Activated CD4-positive, alpha-beta T cell treated with anti-CD3 and anti-CD28 coated beads, Interleukin-2, amount 50 U/mL, for 16 hours (primary cell): ENCODE results near the gene NOS1AP.

Source experiments
- DNase-seq: peaks from one replicate; pipeline ENCODE4 v3.0.0-alpha.2; 2020

NOS1AP gene

GRCh38 chr1:162091681-162092524, 22.4 kb downstream of the NOS1AP start:
- DNase-seq: no peak

GRCh38 chr1:162093095-162093494, 23.6 kb downstream of the NOS1AP start:
- no peak for DNase-seq

GRCh38 chr1:162094271-162094670, 24.8 kb downstream of the NOS1AP start:
- no peak for DNase-seq

- no peak for DNase-seq
These were observed 25.2 kb downstream of the NOS1AP start for GRCh38 chr1:162094723-162095122.

GRCh38 chr1:162107911-162108310, 38.4 kb downstream of the NOS1AP start:
- DNase-seq: no peak

- no peak for DNase-seq
These were observed 38.9 kb downstream of the NOS1AP start for GRCh38 chr1:162108426-162108825.

- no peak for DNase-seq
These were observed 41.4 kb downstream of the NOS1AP start for GRCh38 chr1:162110910-162111309.

- DNase-seq: no peak
These were observed 42.1 kb downstream of the NOS1AP start for GRCh38 chr1:162111572-162111971.

- no peak for DNase-seq
These were observed 43.9 kb downstream of the NOS1AP start for GRCh38 chr1:162113419-162113818.

GRCh38 chr1:162117039-162117774, 47.7 kb downstream of the NOS1AP start:
- DNase-seq: no peak

GRCh38 chr1:162118063-162118462, 48.6 kb downstream of the NOS1AP start:
- DNase-seq: no peak

- no peak for DNase-seq
These were observed 59.3 kb downstream of the NOS1AP start for GRCh38 chr1:162128693-162129356.

GRCh38 chr1:162130308-162130707, 60.8 kb downstream of the NOS1AP start:
- no peak for DNase-seq

- DNase-seq: no peak
These were observed 62.2 kb downstream of the NOS1AP start for GRCh38 chr1:162131400-162132321.

GRCh38 chr1:162133566-162133965, 64.1 kb downstream of the NOS1AP start:
- DNase-seq: no peak

- no peak for DNase-seq
These were observed 65.2 kb downstream of the NOS1AP start for GRCh38 chr1:162134646-162135045.

GRCh38 chr1:162135271-162135775, 65.8 kb downstream of the NOS1AP start:
- DNase-seq: no peak

GRCh38 chr1:162136760-162137159, 67.3 kb downstream of the NOS1AP start:
- no peak for DNase-seq

GRCh38 chr1:162137179-162137960, 67.9 kb downstream of the NOS1AP start:
- DNase-seq: no peak

- DNase-seq: no peak
These were observed 68.6 kb downstream of the NOS1AP start for GRCh38 chr1:162138112-162138511.

GRCh38 chr1:162138599-162139181, 69.2 kb downstream of the NOS1AP start:
- DNase-seq: no peak
